OCI-LY1 (cell line): Measurements from ENCODE around the gene GAD2.

ENCODE experiments used
- EZH2 ChIP-seq: fragments of 200-600 bp; sonication (generic), shearing (Covaris generic); IDR thresholded peaks from 2 replicates; pipeline ENCODE4 v1.8.0; 2017; ENCODE audit warnings: borderline replicate concordance, mixed run types, mild to moderate bottlenecking, antibody characterized with exemption, low read length, moderate library complexity, mixed read lengths
- TF ChIP-seq, protein P1 (sequence below): fragments of 200-600 bp; sonication (generic), shearing (Covaris generic); IDR thresholded peaks from 2 replicates; pipeline ENCODE4 v1.5.1; 2017; ENCODE audit warnings: mild to moderate bottlenecking, antibody characterized with exemption, low read length, moderate library complexity, mixed read lengths

DNA sequence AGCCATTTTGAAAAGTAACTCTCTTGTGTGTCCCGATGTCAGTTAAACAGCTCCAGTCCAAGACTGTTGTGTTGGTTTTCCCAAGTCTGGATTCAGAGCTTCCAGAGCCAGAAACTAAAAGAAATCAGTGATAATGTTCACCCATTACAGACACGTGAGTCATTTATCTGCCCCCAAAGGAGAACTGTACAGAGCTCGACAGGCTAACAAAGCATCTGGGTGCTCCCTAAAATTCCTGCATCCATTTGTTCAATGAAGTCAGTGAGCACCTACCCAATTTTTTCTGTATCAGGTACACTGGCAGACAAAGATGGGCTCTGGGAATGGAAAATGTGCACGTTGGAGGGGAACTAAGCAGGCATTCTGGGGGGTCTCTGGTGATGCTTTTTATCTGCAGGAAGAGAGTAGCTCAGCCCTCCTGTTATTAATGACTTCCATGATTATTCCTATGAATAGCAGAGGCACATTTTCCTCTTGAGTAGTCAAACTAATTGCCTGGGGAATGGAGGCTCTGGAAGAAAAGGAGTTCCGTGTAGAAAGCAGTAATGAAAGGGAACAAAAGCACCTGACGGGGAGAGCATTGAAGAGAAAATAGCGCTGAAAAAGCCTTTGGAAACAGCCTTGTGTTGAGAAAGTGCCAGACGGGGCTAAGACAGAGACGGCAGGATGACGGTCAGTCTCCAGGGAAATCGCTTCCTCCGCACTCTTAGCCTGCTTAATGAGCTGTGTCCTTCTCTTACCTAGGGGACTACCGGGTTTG, 75.3 kb downstream of the GAD2 start:
- TF ChIP-seq, protein P1, sequence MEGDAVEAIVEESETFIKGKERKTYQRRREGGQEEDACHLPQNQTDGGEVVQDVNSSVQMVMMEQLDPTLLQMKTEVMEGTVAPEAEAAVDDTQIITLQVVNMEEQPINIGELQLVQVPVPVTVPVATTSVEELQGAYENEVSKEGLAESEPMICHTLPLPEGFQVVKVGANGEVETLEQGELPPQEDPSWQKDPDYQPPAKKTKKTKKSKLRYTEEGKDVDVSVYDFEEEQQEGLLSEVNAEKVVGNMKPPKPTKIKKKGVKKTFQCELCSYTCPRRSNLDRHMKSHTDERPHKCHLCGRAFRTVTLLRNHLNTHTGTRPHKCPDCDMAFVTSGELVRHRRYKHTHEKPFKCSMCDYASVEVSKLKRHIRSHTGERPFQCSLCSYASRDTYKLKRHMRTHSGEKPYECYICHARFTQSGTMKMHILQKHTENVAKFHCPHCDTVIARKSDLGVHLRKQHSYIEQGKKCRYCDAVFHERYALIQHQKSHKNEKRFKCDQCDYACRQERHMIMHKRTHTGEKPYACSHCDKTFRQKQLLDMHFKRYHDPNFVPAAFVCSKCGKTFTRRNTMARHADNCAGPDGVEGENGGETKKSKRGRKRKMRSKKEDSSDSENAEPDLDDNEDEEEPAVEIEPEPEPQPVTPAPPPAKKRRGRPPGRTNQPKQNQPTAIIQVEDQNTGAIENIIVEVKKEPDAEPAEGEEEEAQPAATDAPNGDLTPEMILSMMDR: no peak
- TF ChIP-seq EZH2: no peak
